Kidney epithelial cell (primary cell): ENCODE measurements around the gene TMEM9B. TPM values are rescaled to one million over a fixed set of nuclear protein-coding genes. Genes with fewer than 3 reads are reported as not detected.

Experiments
- DNase-seq: peaks from one replicate; pipeline ENCODE4 v3.0.0-alpha.2; 2010; ENCODE audit warnings: low read depth
- H3K27me3 ChIP-seq: 2 replicates; pipeline ENCODE4 v1.6.0; 2011; ENCODE audit warnings: low read length; ENCODE audit not compliant: control insufficient read depth, insufficient read depth
- H3K36me3 ChIP-seq: 2 replicates; pipeline ENCODE4 v1.5.1; 2011; ENCODE audit warnings: low read length; ENCODE audit not compliant: control insufficient read depth, insufficient read depth
- H3K4me3 ChIP-seq: 2 replicates; pipeline ENCODE4 v1.5.1; 2011; ENCODE audit warnings: low read depth, mild to moderate bottlenecking, control low read depth, low read length
- CTCF ChIP-seq: IDR thresholded peaks from 2 replicates; pipeline ENCODE4 v1.5.1; 2011; ENCODE audit warnings: mild to moderate bottlenecking, moderate library complexity, low read length, control low read depth, inconsistent platforms; ENCODE audit not compliant: insufficient read depth, poor library complexity, severe bottlenecking
- total RNA-seq: library from RNA; depleted of rRNA; stranded (reverse); fragments of >200 nt; gene quantifications from 2 replicates; pipeline ENCODE4 v1.2.3, GENCODE V29; 2015

The TMEM9B gene
- total RNA-seq, 1 donor from 2014 or later, result 51.4 TPM

- TF ChIP-seq CTCF, result no peak
- Histone ChIP-seq H3K27me3 (no peaks in the 10 kb centered on the region), H3K36me3 (no peaks in the 10 kb centered on the region), H3K4me3 (no peak overlapping the region)
- no peak for DNase-seq
Observed at GRCh38 chr11:8948886-8949285, 15.4 kb downstream of the TMEM9B start.

- TF ChIP-seq CTCF, result no peak
- H3K36me3 ChIP-seq, result no peaks in the 10 kb centered on the region
- H3K27me3 ChIP-seq, result no peaks in the 10 kb centered on the region
- DNase-seq, result no peak
- no peak overlapping the region for H3K4me3 ChIP-seq
Observed at GRCh38 chr11:8947230-8947943, 16.9 kb downstream of the TMEM9B start.

GRCh38 chr11:8942518-8943066, 21.6 kb downstream of the TMEM9B start, which contains the start of gene ASCL3:
ASCL3 (minus strand) TSS chr11:8943016; CDS start chr11:8938161, 4,855 bp downstream.
- TF ChIP-seq CTCF, result no peak

GRCh38 chr11:8941341-8942103, 22.7 kb downstream of the TMEM9B start:
- H3K4me3 ChIP-seq, result no peak overlapping the region

More at GRCh38 chr11:8942518-8943066, 21.6 kb downstream of the TMEM9B start, which contains the start of gene ASCL3:
- DNase-seq, result no peak
- H3K36me3 ChIP-seq, result no peaks in the 10 kb centered on the region
- no peaks in the 10 kb centered on the region for H3K27me3 ChIP-seq
- no peak within 1 kb of the TSS for H3K4me3 ChIP-seq

GRCh38 chr11:8937659-8938058, 26.6 kb downstream of the TMEM9B start:
- TF ChIP-seq CTCF, result no peak
- no peaks in the 10 kb centered on the region for H3K36me3 ChIP-seq

More at GRCh38 chr11:8941341-8942103, 22.7 kb downstream of the TMEM9B start:
- no peak for DNase-seq
- H3K36me3 ChIP-seq, result no peaks in the 10 kb centered on the region
- no peak for TF ChIP-seq CTCF
- no peaks in the 10 kb centered on the region for H3K27me3 ChIP-seq

More at GRCh38 chr11:8937659-8938058, 26.6 kb downstream of the TMEM9B start:
- no peak overlapping the region for H3K4me3 ChIP-seq
- no peaks in the 10 kb centered on the region for H3K27me3 ChIP-seq
- DNase-seq, result no peak
